Measurements from ENCODE around the gene KRTAP9-6.
"Not testable (repeated sequence)": the region's sequence is repeated elsewhere in the genome, so short reads cannot be mapped to it uniquely, and the experiment has no call there.

Gene KRTAP9-6

GRCh38 chr17:41265078-41265477, at the start of gene KRTAP9-6:
KRTAP9-6 (plus strand) TSS chr17:41265378; CDS start chr17:41265378, 0 bp downstream.
- no peak for TF ChIP-seq CTCF (conservative IDR thresholded peaks at IDR 0.05; ENCODE audit: low read depth, low read length)
- H3K4me3 ChIP-seq (ENCODE audit: low read length), result no peak within 1 kb of the TSS
- DNase-seq (ENCODE audit: low read depth), result no peak

GRCh38 chr17:41215681-41216080, 49.5 kb upstream of the KRTAP9-6 start:
- H3K4me3 ChIP-seq (ENCODE audit: low read length), result no peak overlapping the region
- TF ChIP-seq CTCF (conservative IDR thresholded peaks at IDR 0.05; ENCODE audit: low read depth, low read length), result no peak
- no peak for DNase-seq (ENCODE audit: low read depth)

- no peak for TF ChIP-seq CTCF (conservative IDR thresholded peaks at IDR 0.05; ENCODE audit: low read depth, low read length)
- H3K4me3 ChIP-seq (ENCODE audit: low read length), result no peak overlapping the region
- DNase-seq (ENCODE audit: low read depth), result no peak
These were observed 41.4 kb upstream of the KRTAP9-6 start for GRCh38 chr17:41223821-41224220.

- no peak for DNase-seq (ENCODE audit: low read depth)
- H3K4me3 ChIP-seq (ENCODE audit: low read length), result no peak overlapping the region
- no peak for TF ChIP-seq CTCF (conservative IDR thresholded peaks at IDR 0.05; ENCODE audit: low read depth, low read length)
These were observed 39.1 kb upstream of the KRTAP9-6 start for GRCh38 chr17:41226051-41226450.

GRCh38 chr17:41226598-41227095, 38.5 kb upstream of the KRTAP9-6 start, which contains the start of gene KRTAP9-2:
KRTAP9-2 (plus strand) TSS chr17:41226648; CDS start chr17:41226655, 7 bp downstream.
- DNase-seq (ENCODE audit: low read depth); H3K4me3 ChIP-seq (ENCODE audit: low read length): not testable (repeated sequence)

GRCh38 chr17:41230094-41230493, 35.1 kb upstream of the KRTAP9-6 start:
- no peak for TF ChIP-seq CTCF (conservative IDR thresholded peaks at IDR 0.05; ENCODE audit: low read depth, low read length)
- no peak for DNase-seq (ENCODE audit: low read depth)
- H3K4me3 ChIP-seq (ENCODE audit: low read length), result no peak overlapping the region

GRCh38 chr17:41231731-41232130, 33.4 kb upstream of the KRTAP9-6 start:
- no peak for DNase-seq (ENCODE audit: low read depth)
- no peak for TF ChIP-seq CTCF (conservative IDR thresholded peaks at IDR 0.05; ENCODE audit: low read depth, low read length)
- no peak overlapping the region for H3K4me3 ChIP-seq (ENCODE audit: low read length)

- not testable (repeated sequence) for H3K4me3 ChIP-seq (ENCODE audit: low read length); DNase-seq (ENCODE audit: low read depth)
These were observed 32.6 kb upstream of the KRTAP9-6 start, which contains the start of gene KRTAP9-3 for GRCh38 chr17:41232399-41233105. KRTAP9-3 (plus strand) TSS chr17:41232449; CDS start chr17:41232502, 53 bp downstream.

GRCh38 chr17:41237116-41237515, 28.1 kb upstream of the KRTAP9-6 start:
- DNase-seq (ENCODE audit: low read depth); H3K4me3 ChIP-seq (ENCODE audit: low read length): not testable (repeated sequence)

- DNase-seq (ENCODE audit: low read depth); H3K4me3 ChIP-seq (ENCODE audit: low read length): not testable (repeated sequence)
These were observed 27.2 kb upstream of the KRTAP9-6 start, which contains the start of gene KRTAP9-8 for GRCh38 chr17:41237949-41238437. KRTAP9-8 (plus strand) TSS chr17:41237999; CDS start chr17:41238052, 53 bp downstream.

- DNase-seq (ENCODE audit: low read depth); H3K4me3 ChIP-seq (ENCODE audit: low read length): not testable (repeated sequence)
These were observed 18.0 kb upstream of the KRTAP9-6 start for GRCh38 chr17:41246995-41247787.

All from retinal pigment epithelial cell (primary cell).